ENCODE data around the gene SRGAP1. TPM values are rescaled to one million over a fixed set of nuclear protein-coding genes. Genes with fewer than 3 reads are reported as not detected.

Gene SRGAP1
- total and polyA plus RNA-seq, 2 of the 4 experiments (the other 2 are of a cell fraction): 10.0 to 10.2 TPM

- in situ Hi-C loops (cut with MboI; ENCODE audit: low sequenced_read_pairs) (no loop called here), dilution Hi-C loops (cut with HindIII; ENCODE audit: low sequenced_read_pairs, unreplicated experiment) (no loop called here), intact Hi-C loops (cut with micrococcal nuclease) (no loop called here)
- H4K8ac ChIP-seq (ENCODE audit: low read depth in 2 of 2, low read length in 2 of 2): no peak overlapping the region
- H3K18ac ChIP-seq (ENCODE audit: low read depth, low read length): no peak overlapping the region
- no peak overlapping the region for H3K4me3 ChIP-seq (ENCODE audit: insufficient read depth, low read depth, low read length)
- H2BK120ac ChIP-seq (ENCODE audit: low read depth, low read length): no peak overlapping the region
- H3K79me1 ChIP-seq (ENCODE audit: low read depth in 1 of 2, low read length in 2 of 2): no peaks in the 10 kb centered on the region
- no peak overlapping the region for H2BK20ac ChIP-seq (ENCODE audit: low read depth, low read length)
- H3K4me2 ChIP-seq (ENCODE audit: low read depth, low read length): no peak overlapping the region
- no peaks in the 10 kb centered on the region for H3K9me3 ChIP-seq (ENCODE audit: control insufficient read depth, insufficient read depth, low read length)
- H3K36me3 ChIP-seq (ENCODE audit: control insufficient read depth, insufficient read depth, low read length): no peaks in the 10 kb centered on the region
- ATAC-seq (ENCODE audit: low read depth) (no peak), DNase-seq (no peak)
- H4K20me1 ChIP-seq (ENCODE audit: insufficient read depth, low read length): no peaks in the 10 kb centered on the region
- H2AK9ac ChIP-seq (replicated peaks; ENCODE audit: low read depth, low read length, poor library complexity): no peak overlapping the region
- H3K27ac ChIP-seq (ENCODE audit: insufficient read depth, low read length): no peak overlapping the region
- no peak overlapping the region for H3K23ac ChIP-seq (ENCODE audit: low read depth, low read length)
- no peak overlapping the region for H3K9ac ChIP-seq (ENCODE audit: low read depth, low read length)
- H2BK15ac ChIP-seq (ENCODE audit: low read depth, low read length): no peak overlapping the region
- POLR2A ChIA-PET (ENCODE audit: unreplicated experiment): interaction anchor here (0.6 kb wide), 1 partner anchor 9 kb away, joined by 3 read pairs; no protein-coding TSS in a partner anchor
- no CpG with 5 or more reads among the region's 7 CpGs for WGBS, 2 experiments (ENCODE audit: extremely low coverage in 2 of 2, insufficient read length in 1 of 2)
- no peak overlapping the region for H4K91ac ChIP-seq (ENCODE audit: insufficient read depth, low read depth, low read length)
- no peak overlapping the region for H3K56ac ChIP-seq (ENCODE audit: extremely low read depth, insufficient read depth, low read length)
- no TSS peak for BruUV-seq (replicated peaks)
- H2AFZ ChIP-seq (replicated peaks; ENCODE audit: low read length, poor library complexity): no peak overlapping the region
- no peak overlapping the region for H3K4ac ChIP-seq (ENCODE audit: low read depth, low read length)
- H3K4me1 ChIP-seq (ENCODE audit: control insufficient read depth, insufficient read depth, low read length): no peaks in the 10 kb centered on the region
- H3K9me1 ChIP-seq (ENCODE audit: insufficient read depth, low read length): no peaks in the 10 kb centered on the region
- no peak overlapping the region for H4K5ac ChIP-seq (ENCODE audit: low read depth, low read length)
- H3K14ac ChIP-seq (replicated peaks; ENCODE audit: low read depth, low read length): no peak overlapping the region
- CTCF ChIA-PET: no interaction called here
- H2BK5ac ChIP-seq (ENCODE audit: low read depth, low read length, poor library complexity, severe bottlenecking): no peak overlapping the region
- H2AK5ac ChIP-seq (ENCODE audit: low read depth, low read length): no peak overlapping the region
- no peaks in the 10 kb centered on the region for H3K27me3 ChIP-seq (ENCODE audit: control insufficient read depth, insufficient read depth, low read length)
- TF ChIP-seq SMC3 (IDR thresholded peaks at IDR 0.05; ENCODE audit: low read depth, low read length): no peak
Measured at GRCh38 chr12:64203775-64204174, 359.3 kb downstream of the SRGAP1 start.
